HepG2 (cell line): ENCODE data around the gene MTG1. TPM values are rescaled to one million over a fixed set of nuclear protein-coding genes. Genes with fewer than 3 reads are reported as not detected.

Experiments
- ATM ChIP-seq: fragments of 450-650 bp; IDR thresholded peaks from 2 replicates; pipeline ENCODE4 v1.7.1; 2017; ENCODE audit warnings: mild to moderate bottlenecking, borderline replicate concordance
- DNMT1 ChIP-seq: sonication (generic); formaldehyde crosslinking; IDR thresholded peaks from 2 replicates; pipeline ENCODE4 v1.5.1; 2020; ENCODE audit warnings: mild to moderate bottlenecking, missing genetic modification reagents
- FIP1L1 ChIP-seq: fragments of 200-400 bp; formaldehyde crosslinking; IDR thresholded peaks from 2 replicates; pipeline ENCODE4 v1.6.1; 2018; ENCODE audit warnings: low read depth, mild to moderate bottlenecking, low read length, moderate library complexity, borderline replicate concordance; ENCODE audit not compliant: insufficient read depth
- HMG20B ChIP-seq: conservative IDR thresholded peaks from 2 replicates; pipeline ENCODE4 v1.6.1; 2016; ENCODE audit warnings: missing genetic modification reagents, missing compliant biosample characterization
- KMT2B ChIP-seq: IDR thresholded peaks from 2 replicates; pipeline ENCODE4 v1.6.1; 2016; ENCODE audit warnings: missing genetic modification reagents, missing compliant biosample characterization
- MEF2D ChIP-seq: sonication (generic); formaldehyde crosslinking; IDR thresholded peaks from 2 replicates; pipeline ENCODE4 v1.5.1; 2020; ENCODE audit warnings: mild to moderate bottlenecking, missing genetic modification reagents
- NPAS2 ChIP-seq: sonication (generic); formaldehyde crosslinking; IDR thresholded peaks from 2 replicates; pipeline ENCODE4 v1.8.0; 2022; ENCODE audit warnings: mild to moderate bottlenecking, missing genetic modification reagents, borderline replicate concordance
- PRMT3 ChIP-seq: sonication (generic); formaldehyde crosslinking; IDR thresholded peaks from 2 replicates; pipeline ENCODE4 v1.8.1; 2022; ENCODE audit warnings: low read depth, mild to moderate bottlenecking, moderate library complexity, missing genetic modification reagents, borderline replicate concordance
- RARA ChIP-seq: IDR thresholded peaks from 2 replicates; pipeline ENCODE4 v1.6.1; 2016; ENCODE audit warnings: missing genetic modification reagents, missing compliant biosample characterization
- SETDB1 ChIP-seq: sonication (generic); formaldehyde crosslinking; IDR thresholded peaks from 2 replicates; pipeline ENCODE4 v1.5.1; 2020; ENCODE audit warnings: missing genetic modification reagents, mild to moderate bottlenecking, borderline replicate concordance
- SIX4 ChIP-seq: sonication (generic); formaldehyde crosslinking; IDR thresholded peaks from 2 replicates; pipeline ENCODE4 v1.4.0; 2020; ENCODE audit warnings: missing genetic modification reagents
- SOX13 ChIP-seq, 3 experiments: fragments of 450-650 bp in 1 of 3; sonication (generic) in 1 of 3; formaldehyde crosslinking in 1 of 3; IDR thresholded peaks in 2 of 3; conservative IDR thresholded peaks in 1 of 3; 2 replicates each; pipeline versions ENCODE4 v1.5.0 to v1.6.1; 2016 to 2020; ENCODE audit warnings: antibody characterized with exemption in 1 of 3, mild to moderate bottlenecking in 1 of 3, missing compliant biosample characterization in 1 of 3, missing genetic modification reagents in 1 of 3, moderate library complexity in 1 of 3
- STAG1 ChIP-seq: sonication (generic); formaldehyde crosslinking; IDR thresholded peaks from 2 replicates; pipeline ENCODE4 v1.4.0; 2020; ENCODE audit warnings: missing genetic modification reagents
- TEAD3 ChIP-seq: optimal IDR thresholded peaks from 2 replicates; pipeline ENCODE3; 2016; ENCODE audit warnings: borderline replicate concordance
- TOPORS ChIP-seq: sonication (generic); formaldehyde crosslinking; IDR thresholded peaks from 2 replicates; pipeline ENCODE4 v1.8.0; 2023; ENCODE audit warnings: mild to moderate bottlenecking, missing genetic modification reagents
- ZBTB21 ChIP-seq: sonication (generic); formaldehyde crosslinking; IDR thresholded peaks from 2 replicates; pipeline ENCODE4 v1.4.0; 2020; ENCODE audit warnings: missing genetic modification reagents
- ZNF256 ChIP-seq: sonication (generic); formaldehyde crosslinking; conservative IDR thresholded peaks from 2 replicates; pipeline ENCODE4 v1.4.0; 2020; ENCODE audit warnings: missing genetic modification reagents
- ZNF264 ChIP-seq: sonication (generic); formaldehyde crosslinking; IDR thresholded peaks from 2 replicates; pipeline ENCODE4 v1.4.0; 2020; ENCODE audit warnings: missing genetic modification reagents
- ZNF33A ChIP-seq: sonication (generic); formaldehyde crosslinking; IDR thresholded peaks from 2 replicates; pipeline ENCODE4 v1.5.1; 2020; ENCODE audit warnings: missing genetic modification reagents, mild to moderate bottlenecking, moderate library complexity, borderline replicate concordance
- ZNF367 ChIP-seq: sonication (generic); formaldehyde crosslinking; IDR thresholded peaks from 2 replicates; pipeline ENCODE4 v1.4.0; 2020; ENCODE audit warnings: missing genetic modification reagents, borderline replicate concordance
- ZNF556 ChIP-seq: sonication (generic); formaldehyde crosslinking; IDR thresholded peaks from 2 replicates; pipeline ENCODE4 v1.4.0; 2020; ENCODE audit warnings: mild to moderate bottlenecking, missing genetic modification reagents, borderline replicate concordance
- ZNF605 ChIP-seq: sonication (generic); formaldehyde crosslinking; IDR thresholded peaks from 2 replicates; pipeline ENCODE4 v1.8.0; 2022; ENCODE audit warnings: mild to moderate bottlenecking, missing genetic modification reagents
- ZNF644 ChIP-seq: IDR thresholded peaks from 2 replicates; pipeline ENCODE4 v1.6.1; 2016; ENCODE audit warnings: low read depth
- ZNF652 ChIP-seq: IDR thresholded peaks from 2 replicates; pipeline ENCODE4 v1.6.1; 2016; ENCODE audit warnings: low read depth, borderline replicate concordance
- ZNF761 ChIP-seq: sonication (generic); formaldehyde crosslinking; conservative IDR thresholded peaks from 2 replicates; pipeline ENCODE4 v1.4.0; 2020; ENCODE audit warnings: mild to moderate bottlenecking, missing genetic modification reagents
- ZSCAN30 ChIP-seq: sonication (generic); formaldehyde crosslinking; IDR thresholded peaks from 2 replicates; pipeline ENCODE4 v1.5.0; 2020; ENCODE audit warnings: mild to moderate bottlenecking, missing genetic modification reagents
- polyA plus RNA-seq, 8 experiments: library from polyadenylated mRNA; depleted of rRNA in 3 of 8; stranded (reverse) in 7 of 8; unstranded in 1 of 8; fragments of >200 nt; fragmentation: Illumina TruSeq in 4 of 8; extraction: Trizol in 4 of 8; gene quantifications; 2 replicates each; pipeline versions ENCODE4 v1.2.1 to v1.2.3, GENCODE V29; 2011 to 2016; ENCODE audit warnings: low read depth in 4 of 8, missing spikeins in 1 of 8, mixed read lengths in 1 of 8; ENCODE audit not compliant: insufficient read depth in 1 of 8
- total RNA-seq, 5 experiments: library from RNA; depleted of rRNA; stranded (reverse); fragments of >200 nt; fragmentation: Illumina TruSeq; extraction: Trizol; gene quantifications; 2 replicates each; pipeline ENCODE4 v1.2.3, GENCODE V29; 2016; ENCODE audit warnings: low read depth in 1 of 5
- TF ChIP-seq, protein P1 (sequence below): sonication (generic); formaldehyde crosslinking; IDR thresholded peaks from 2 replicates; pipeline ENCODE4; 2020; ENCODE audit warnings: missing genetic modification reagents, mild to moderate bottlenecking, borderline replicate concordance
- TF ChIP-seq, protein P2 (sequence below): sonication (generic); formaldehyde crosslinking; IDR thresholded peaks from 2 replicates; pipeline ENCODE4 v1.5.0; 2020; ENCODE audit warnings: missing genetic modification reagents

MTG1 gene
- total and polyA plus RNA-seq, 2 of the 13 experiments (the other 11 are each of a cell fraction or from before 2014, with no cell fraction given) = 42.0 to 103 TPM

DNA sequence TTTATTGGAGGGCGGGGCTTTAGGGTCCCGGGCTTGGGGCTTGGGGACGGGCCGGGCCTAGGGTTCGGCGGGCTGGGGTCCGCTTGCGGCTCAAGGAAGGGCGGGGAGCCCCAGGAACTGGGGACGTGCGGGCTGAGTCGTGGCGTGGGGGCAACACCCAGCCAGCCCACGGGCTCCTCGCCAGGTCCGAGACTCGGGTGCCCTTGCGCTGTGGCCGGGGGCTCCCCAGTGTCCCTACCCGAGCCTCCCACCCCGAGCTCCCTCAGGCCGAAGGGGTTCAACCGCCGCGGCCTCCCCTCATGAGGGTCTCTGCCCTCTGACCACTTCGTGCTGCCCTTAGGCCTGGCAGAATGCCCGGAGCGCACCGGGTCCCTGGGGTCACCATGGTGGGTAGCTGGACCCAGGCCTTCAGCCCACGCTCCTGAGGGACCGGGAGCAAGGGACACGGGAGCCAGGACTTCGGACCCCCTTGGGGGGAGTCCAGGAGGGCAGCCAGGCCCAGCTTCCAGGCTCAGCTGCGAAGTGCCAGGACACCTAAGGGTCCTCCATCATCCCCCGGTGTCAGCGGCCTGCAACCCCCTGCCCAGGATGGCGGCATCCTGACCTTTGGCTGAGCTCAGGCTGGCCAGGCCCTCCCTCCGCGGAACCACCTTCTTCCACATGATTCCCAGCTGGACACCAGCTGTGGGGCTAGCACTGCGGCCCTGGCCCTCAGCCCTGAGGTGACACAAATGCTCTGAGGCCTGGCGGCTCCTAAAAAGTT lies 35.6 kb upstream of the MTG1 start (continued):
- TF ChIP-seq, protein P1, sequence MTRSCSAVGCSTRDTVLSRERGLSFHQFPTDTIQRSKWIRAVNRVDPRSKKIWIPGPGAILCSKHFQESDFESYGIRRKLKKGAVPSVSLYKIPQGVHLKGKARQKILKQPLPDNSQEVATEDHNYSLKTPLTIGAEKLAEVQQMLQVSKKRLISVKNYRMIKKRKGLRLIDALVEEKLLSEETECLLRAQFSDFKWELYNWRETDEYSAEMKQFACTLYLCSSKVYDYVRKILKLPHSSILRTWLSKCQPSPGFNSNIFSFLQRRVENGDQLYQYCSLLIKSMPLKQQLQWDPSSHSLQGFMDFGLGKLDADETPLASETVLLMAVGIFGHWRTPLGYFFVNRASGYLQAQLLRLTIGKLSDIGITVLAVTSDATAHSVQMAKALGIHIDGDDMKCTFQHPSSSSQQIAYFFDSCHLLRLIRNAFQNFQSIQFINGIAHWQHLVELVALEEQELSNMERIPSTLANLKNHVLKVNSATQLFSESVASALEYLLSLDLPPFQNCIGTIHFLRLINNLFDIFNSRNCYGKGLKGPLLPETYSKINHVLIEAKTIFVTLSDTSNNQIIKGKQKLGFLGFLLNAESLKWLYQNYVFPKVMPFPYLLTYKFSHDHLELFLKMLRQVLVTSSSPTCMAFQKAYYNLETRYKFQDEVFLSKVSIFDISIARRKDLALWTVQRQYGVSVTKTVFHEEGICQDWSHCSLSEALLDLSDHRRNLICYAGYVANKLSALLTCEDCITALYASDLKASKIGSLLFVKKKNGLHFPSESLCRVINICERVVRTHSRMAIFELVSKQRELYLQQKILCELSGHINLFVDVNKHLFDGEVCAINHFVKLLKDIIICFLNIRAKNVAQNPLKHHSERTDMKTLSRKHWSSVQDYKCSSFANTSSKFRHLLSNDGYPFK (CRISPR knock-in tag) = peak; percentile 66; the same call in 1 of the 2 replicates
- TF ChIP-seq STAG1 (CRISPR knock-in tag) = no peak
- no peak for TF ChIP-seq HMG20B (CRISPR knock-in tag)
- peak; percentile 16; the same call in 1 of the 2 replicates for TF ChIP-seq RARA (CRISPR knock-in tag)
- no peak for TF ChIP-seq ZBTB21 (CRISPR knock-in tag)
- no peak for TF ChIP-seq SETDB1
- TF ChIP-seq TEAD3 (CRISPR knock-in tag) = peak; percentile 21
- TF ChIP-seq PRMT3 = no peak
- TF ChIP-seq NPAS2 (CRISPR knock-in tag) = no peak
- TF ChIP-seq SIX4 (CRISPR knock-in tag) = no peak
- no peak for TF ChIP-seq ZNF264
- no peak for TF ChIP-seq ZNF256 (CRISPR knock-in tag)
- TF ChIP-seq, protein P2, sequence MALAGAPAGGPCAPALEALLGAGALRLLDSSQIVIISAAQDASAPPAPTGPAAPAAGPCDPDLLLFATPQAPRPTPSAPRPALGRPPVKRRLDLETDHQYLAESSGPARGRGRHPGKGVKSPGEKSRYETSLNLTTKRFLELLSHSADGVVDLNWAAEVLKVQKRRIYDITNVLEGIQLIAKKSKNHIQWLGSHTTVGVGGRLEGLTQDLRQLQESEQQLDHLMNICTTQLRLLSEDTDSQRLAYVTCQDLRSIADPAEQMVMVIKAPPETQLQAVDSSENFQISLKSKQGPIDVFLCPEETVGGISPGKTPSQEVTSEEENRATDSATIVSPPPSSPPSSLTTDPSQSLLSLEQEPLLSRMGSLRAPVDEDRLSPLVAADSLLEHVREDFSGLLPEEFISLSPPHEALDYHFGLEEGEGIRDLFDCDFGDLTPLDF (CRISPR knock-in tag) = no peak
- TF ChIP-seq ZNF556 (CRISPR knock-in tag) = peak; percentile 59; the same call in 1 of the 2 replicates
- peak; percentile 53; the same call in 1 of the 2 replicates for TF ChIP-seq MEF2D
- TF ChIP-seq ZNF652 (CRISPR knock-in tag) = no peak
- TF ChIP-seq ATM = no peak
- no peak for TF ChIP-seq TOPORS (CRISPR knock-in tag)
- TF ChIP-seq SOX13 (IDR thresholded peaks at IDR 0.05) = no peak
- no peak for TF ChIP-seq SOX13 (CRISPR knock-in tag; conservative IDR thresholded peaks at IDR 0.05 in 1 of 2, IDR thresholded peaks at IDR 0.05 in 1 of 2)
- TF ChIP-seq ZNF367 = no peak
- no peak for TF ChIP-seq ZNF644 (CRISPR knock-in tag)
- TF ChIP-seq ZNF605 (CRISPR knock-in tag) = peak; percentile 39; the same call in 1 of the 2 replicates
- no peak for TF ChIP-seq DNMT1 (CRISPR knock-in tag)
- no peak for TF ChIP-seq ZSCAN30 (CRISPR knock-in tag)
- TF ChIP-seq ZNF761 (CRISPR knock-in tag) = 0 out of 2 replicates have a peak, but pooled peaks have one; percentile 52
- TF ChIP-seq ZNF33A = peak; percentile 91; the same call in 1 of the 2 replicates
- TF ChIP-seq KMT2B (CRISPR knock-in tag) = no peak
- no peak for TF ChIP-seq FIP1L1
